SIG-M5 (cell line): Measurements from ENCODE around the gene PASK.

Experiments
- DNase-seq: peaks from one replicate; lab custom pipeline; 2025; lab: John Stamatoyannopoulos, UW

The PASK gene

DNA sequence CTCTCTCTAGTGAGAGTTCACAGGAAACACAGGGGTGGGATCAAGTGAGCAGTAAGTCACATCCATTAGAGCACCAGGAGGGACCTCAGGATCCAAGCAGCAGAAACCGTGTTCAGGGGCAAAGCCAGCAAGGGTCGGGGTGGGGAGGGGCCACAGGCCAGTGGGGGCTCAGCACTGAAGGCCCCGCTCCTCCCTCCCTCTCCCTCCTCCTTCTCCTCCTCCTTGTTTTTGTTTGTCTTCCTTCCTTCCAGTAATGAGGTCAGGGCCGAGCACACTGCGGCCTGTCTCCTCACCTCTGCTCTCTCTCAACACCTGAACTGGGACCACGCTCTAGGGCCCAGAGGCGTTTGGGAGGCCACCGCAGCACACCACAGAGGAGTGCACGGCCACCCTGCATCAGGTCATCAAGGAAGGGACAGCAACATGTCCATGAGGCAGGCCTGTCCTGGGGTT, 68.1 kb downstream of the PASK start:
- no peak for DNase-seq

DNA sequence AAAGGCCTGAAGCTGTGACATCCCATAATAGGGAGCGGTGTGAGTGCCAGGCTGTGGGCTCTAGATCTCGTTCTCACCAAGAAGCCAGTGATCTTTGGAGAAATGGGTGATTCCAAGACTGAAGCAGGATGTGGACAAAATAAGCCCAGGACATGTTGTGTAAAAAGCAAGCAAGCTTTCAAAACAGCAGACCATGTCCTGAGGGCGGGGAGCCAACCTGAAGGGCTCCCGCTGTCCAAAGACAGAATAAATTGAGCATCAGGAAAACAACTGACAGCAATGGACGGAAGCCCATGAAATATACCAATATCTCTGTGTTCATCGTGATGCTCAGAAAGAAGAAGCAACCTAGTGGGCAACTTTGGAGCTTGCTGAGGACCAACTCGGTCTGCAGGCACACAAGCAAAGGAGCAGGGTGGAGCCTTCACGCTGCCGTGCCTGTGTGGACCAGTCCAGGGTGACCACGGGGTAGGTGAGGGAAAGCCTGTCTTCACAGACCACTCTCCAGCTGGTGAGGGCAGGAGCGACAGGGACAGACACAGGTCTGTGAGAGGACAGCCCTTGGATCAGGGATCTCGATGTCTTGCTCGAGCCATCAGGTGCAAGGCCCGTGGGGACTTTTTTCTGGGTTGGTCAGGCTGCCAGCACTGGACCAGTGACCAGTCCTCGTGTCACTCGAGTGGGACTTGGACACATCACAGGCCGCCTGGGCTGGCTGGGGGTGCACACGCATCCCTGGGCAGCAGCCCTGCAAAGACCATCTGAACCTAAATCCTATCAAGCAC, 68.7 kb downstream of the PASK start:
- no peak for DNase-seq

DNA sequence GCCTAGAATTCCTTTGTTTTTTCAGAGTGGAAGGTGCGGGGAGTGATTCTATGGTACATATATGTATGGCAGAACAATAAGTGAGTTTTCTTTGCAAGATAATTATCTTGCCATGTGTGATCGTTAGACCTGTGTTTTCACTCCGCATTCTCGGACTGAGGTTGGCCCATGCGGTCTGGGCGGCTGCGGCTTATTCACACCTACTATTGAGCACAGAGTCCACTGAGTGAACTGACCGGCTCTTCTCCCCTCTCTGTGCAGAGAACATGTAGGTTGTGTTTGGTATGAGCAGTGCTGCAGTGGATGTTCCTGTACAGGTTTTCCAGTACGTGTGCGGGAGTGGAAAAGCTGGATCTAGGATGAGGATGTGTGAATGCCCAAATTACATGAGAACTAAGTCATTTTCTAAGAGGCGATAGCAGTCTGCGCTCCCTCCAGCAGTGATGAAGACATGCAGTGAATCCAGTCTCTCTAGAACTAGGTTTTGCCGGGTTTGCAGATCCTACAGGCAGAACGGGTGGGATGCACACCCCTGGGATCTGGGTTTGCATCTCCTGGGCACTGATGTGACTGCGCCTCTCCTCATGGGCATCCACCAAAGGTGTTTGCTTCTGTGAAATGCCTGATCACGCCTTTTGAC, 74.3 kb downstream of the PASK start:
- no peak for DNase-seq

DNA sequence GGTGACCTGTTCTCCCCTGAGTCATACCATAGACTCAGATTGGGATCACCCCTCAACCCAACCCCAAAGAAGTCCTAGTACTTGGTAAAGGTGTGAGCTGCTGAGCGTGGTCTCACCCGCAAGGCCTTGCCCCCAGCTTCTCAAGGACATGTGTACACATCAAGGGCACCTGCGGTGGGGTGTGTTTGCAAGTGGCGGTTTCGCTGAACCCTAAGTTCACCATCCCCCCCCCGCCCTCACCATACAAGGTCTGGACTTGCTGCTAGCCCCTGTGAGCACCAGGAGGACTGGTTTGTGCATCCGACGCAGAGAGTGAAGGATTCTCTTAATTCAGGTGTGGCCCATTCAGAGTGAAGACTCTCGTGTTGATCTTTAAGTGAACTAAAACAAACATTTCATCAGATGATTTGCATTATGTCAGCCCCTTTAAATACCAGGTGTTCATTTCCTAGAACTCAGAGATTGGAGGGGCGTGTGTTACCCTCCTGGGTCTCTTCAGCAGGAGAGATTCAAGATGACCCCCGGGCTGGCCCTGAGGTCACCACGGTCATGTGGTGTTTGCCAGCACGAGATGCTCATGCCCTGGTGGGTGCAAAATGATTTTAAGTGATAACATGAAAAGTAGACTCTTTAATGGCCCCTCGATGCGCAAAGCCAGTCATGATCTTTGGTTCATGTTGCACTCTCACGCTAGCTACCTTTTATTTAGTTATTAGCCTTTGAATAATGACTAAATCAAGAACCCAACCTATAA, 75.0 kb downstream of the PASK start:
- DNase-seq, result no peak

DNA sequence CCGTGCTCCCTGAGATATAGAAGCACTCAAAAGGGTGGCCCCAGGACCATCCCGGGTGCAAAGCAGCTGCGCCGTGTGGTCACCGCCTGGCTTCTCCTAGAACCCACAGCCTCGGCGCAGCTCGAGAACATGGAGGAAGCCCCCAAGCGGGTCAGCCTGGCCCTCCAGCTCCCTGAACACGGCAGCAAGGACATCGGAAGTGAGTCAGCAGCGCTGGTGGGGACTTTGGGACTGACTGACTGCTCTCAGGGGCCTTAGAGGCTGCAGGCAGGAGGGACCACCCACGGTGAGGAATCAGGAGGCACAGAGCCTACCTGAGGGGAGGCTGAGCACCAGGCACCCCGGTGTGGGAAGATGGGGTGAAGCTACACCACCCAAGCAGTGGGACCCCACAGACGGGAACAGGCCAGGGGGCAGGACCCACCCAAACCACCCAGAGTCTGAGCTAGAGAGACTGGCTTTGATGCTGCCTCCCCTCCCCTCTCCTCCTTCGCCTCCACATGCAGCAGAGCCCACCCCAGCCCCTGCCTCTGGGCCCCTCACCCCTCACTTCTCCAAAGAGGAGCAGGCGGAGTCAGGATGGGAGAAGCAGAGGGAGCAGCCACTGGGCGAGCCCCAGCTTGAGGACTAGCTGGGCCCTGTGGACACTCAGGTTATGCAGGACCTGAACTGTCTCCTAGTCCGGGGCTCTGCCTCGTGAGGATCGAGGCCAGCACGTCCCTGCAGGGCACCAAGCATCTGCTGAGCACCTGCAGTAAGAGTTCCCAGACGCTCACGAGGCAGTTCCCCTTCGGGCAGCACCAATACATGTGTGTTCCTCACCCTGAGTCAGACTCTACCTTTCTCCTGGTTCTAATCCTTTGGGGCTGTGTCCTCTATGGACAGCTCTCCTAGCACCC, 75.9 kb downstream of the PASK start:
- no peak for DNase-seq

DNA sequence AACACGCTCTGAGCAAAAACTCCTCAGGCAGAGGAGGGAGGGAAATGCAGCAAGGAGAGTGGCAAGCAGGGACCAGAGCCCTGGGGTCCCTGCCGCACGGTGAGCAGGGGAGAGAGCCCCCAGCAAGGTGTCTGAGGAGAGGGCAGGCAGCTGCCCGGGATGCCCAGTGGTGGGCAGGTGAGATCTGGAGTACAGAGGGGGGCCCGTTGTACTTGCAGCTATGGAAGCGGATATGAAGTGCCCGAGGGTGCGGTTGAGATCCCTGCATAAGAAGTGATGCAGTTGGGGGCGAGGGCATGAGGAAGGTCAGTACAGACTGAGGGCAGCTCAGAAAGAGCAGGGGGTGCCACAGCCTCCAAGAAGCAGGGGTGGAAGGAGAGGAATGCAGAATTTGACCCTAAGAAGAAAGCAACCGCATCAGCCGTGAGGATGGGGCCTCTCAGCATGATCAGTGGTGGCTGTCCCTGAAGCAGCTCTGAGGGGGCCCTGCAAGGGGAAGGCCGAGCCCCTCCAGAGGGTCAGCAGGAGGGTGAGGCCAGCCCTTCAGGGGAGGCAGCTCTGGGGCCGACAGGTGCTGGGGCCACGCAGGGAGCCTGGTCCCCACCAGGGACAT, 76.6 kb downstream of the PASK start:
- no peak for DNase-seq

DNA sequence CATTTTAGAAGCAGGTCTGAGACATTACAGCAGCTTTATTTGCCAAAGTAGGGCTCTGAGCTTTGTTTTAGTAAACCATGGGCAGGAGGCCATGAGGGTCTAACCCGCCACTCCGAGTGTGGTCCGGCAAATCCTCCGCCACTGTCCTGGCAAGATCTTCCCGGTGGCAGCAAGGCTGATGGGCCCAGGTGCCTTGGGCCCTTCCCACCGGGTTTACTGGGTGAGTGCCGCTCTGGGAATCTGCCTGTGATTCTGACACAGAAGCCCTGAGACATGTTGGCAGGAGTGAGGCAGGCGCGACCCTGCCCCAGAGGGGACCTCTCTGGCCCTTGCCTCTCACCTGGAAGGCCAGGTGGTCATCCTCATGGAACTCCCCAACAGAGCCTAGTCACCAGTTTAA, 77.1 kb downstream of the PASK start:
- DNase-seq, result no peak

DNA sequence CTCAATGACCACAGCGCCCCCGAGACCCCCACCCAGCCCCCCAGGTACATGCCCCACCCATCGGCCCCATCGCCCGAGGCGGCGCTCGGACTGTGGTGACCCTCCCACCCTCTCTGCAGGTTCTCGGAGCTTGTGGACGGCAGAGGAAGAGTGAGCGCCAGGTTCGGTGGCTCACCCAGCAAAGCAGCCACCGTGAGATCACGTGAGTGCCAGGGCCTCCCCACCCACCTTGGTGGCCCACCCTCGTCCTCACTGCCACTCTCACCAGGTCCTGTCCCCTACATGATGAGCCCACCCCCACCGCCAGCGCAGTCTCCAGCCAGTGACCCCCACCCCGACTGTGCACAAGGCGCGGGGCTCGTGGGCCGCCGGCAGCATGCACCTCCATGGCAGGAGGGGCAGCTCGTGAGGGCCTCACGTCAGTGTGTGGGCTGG, 77.6 kb downstream of the PASK start:
- DNase-seq, result no peak

DNA sequence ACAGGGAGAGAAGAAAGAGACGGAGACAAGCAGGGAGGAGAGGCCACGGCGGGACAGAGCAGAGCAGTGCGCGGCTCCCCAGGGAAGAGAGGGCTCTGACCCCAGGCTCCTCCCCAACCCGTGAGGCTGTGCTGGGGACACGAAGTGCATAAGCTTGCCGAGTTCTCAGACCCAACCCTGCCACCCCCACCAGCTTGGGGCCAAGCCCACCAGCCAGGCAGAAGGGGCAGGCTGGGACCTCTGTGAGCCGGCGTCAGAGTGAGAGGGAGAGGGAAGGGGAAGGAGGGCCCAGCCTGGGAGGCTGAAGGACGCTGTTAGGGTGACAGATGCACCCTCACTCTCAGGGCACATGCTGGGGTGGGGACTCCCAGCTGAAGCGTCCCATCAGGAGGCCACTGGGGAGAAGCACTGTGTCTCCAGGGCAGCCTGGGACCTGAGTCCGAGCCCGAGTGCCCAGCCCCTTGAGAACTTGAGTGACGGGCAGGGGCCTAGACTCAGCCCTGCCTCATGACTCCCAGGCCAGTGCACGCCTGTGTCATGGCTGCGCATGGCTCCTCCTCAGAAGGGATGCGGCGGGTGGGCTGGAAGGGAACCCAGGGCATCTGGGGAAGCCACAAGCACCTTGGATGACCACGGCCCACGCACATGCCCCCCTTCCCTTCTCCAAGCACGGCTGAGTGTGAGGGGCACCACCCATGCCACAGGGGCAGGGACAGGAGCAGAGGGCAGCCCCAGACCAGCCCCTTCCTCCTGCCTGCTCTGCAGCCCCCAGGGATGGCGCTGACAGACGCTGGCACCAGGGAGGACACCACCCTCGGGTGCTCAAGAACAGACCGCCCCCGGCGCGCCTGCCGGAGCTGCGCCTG, 78.2 kb downstream of the PASK start:
- DNase-seq, result no peak

DNA sequence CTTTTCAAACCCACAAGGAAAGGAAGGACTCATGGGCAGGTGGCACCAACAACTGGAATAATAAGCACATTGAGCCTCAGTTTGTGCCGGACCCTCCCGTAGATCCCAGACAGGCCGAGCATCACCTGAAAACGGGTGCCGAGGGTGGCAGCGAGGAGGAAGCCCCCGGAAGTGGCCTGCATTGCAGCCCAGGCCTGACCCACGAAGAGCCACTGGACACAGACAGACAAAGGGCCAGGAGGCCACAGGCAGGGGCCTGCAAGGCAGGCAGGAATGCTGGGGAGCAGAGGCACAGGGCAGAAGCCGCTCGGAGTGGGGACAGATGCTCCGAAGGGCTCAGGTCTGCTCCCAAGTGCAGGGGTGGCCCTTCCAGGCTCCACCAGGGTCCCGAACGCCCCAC, 78.9 kb downstream of the PASK start:
- DNase-seq, result no peak

DNA sequence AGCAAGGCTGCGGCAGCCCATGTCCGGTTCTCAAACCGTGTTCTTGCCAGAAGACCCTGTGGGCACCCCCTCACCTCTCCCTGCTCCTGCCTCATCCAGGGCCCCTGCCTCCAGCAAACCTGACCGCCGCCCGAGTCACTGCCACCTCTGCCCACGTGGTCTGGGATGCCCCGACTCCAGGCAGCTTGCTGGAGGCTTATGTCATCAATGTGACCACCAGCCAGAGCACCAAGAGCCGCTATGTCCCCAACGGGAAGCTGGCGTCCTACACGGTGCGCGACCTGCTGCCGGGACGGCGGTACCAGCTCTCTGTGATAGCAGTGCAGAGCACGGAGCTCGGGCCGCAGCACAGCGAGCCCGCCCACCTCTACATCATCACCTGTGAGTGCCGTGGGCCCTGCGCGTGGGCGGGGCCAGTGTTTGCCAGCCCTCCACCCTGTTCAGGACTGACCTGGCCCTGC, 79.4 kb downstream of the PASK start:
- DNase-seq, result no peak

DNA sequence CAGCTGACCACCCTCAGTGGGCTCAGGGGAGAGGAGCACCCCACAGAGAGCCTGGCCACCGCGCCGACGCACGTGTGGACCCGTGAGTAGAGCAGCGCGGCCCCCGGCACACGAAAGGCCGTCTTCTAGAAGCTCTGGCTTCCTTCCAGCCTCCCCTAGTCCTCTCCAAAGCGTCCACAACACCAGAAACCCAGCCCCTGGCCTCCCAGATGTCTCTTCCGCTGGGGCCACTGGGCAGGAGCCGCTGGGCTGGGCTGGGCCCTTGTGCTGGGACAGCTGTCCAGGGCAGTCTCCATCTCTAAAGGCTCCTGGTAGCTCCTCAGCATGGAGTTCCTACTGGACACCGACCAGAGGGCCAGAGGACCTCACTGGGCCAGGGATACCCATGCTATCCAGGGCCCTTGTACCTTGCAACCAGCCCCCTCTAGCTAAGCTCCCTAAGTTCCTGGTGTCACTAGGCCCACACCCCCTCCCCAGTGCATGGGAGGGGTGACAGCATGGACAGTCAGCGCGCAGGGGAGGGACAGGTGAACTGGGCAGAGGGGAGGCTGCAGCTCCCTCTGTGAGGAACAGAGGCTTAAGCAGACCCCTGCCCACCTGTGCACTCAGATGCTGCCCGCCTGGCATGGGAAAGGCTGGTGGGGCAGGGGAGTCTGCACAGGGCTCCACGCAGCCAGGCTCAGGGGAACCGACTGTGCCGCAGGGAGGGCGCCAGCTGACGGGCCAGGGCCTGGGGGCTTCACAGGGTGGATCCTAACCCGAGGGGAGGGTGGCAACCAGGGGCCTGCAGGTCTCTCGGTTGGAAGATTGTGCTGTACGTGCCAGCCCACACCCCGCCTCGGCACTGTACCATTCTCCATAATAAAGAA, 80.1 kb downstream of the PASK start:
- no peak for DNase-seq

DNA sequence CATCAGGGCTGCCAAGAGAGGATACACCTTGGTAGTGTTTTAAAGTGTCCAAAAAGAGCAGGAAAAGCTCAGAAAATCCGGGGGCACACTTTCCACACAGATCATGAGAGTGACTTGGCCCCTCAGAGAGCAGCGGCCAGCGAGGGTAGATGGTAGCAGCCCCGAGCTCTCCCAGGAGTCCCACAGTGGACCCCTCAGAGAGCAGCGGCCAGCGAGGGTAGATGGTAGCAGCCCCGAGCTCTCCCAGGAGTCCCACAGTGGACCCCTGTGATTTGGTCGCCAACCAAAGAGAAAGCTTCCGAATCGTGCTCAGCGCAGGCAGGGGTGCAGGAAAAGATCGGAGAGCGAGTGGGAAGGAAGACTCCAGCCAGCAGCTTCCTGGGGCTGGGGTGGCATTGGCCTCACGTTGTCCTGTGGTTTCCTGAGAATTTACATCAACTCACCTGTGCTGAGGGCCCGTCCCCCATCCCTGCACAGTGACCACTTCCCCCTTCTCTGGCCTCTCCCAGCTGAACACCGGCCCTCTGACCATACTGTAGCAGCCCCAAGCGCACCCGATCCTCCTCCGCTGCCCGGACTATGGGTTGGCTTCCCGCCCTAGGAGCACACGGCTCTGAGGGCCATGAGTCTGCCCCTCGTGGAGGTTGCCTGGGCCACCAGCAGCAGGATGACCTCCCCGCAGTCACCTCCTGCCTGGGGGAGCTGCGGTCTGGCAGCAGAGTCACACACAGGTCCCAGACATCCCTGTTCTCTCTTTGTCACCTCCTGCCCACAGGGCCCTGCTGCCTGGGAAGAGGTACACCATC, 80.9 kb downstream of the PASK start:
- DNase-seq, result no peak

DNA sequence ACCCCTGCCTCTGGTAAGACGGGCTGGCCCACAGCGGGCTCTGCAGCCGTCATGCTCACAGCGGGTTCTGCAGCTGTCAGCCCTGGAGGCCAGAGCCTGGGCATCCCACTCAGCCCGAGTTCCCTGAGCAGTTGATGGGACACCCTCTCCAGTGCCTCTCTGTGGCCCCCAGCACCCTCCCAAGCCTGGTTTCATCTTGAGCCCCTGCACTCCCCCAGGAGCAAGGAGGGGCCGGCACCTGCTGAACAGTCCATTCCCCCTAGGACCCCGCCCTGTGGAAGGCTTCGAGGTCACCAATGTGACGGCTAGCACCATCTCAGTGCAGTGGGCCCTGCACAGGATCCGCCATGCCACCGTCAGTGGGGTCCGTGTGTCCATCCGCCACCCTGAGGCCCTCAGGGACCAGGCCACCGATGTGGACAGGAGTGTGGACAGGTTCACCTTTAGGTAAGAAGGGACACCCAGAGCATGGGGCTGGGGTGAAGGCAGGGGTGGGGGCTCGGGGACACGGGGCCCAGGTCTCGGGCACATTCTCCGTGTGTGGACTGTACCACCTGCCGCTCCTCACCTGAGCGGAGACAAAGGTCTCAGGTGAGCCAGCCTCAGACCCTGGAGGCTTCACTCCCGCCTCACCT, 81.7 kb downstream of the PASK start:
- DNase-seq, result no peak

DNA sequence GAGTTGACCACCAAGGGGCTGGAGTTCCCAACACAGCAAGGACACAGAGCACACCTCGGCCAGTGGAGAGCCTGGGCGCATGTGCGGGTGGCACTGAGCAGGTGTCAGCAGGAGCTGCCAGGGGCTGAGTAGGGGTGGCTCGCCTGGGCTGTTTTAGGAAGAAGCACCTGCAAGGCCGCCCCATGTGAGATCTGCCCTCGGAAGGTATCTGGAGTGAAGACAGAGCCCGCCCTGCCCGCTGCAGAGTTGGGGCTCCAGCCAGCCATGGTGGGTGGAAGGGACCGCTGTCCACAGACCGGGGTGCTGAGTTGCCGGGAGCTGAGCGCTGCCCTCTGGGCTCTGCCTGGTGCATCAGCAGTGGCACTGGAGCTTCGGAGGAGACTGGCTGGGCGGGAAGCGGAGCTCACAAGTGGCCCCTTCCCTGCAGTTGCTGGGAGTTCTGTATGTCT, 82.4 kb downstream of the PASK start:
- DNase-seq, result no peak

DNA sequence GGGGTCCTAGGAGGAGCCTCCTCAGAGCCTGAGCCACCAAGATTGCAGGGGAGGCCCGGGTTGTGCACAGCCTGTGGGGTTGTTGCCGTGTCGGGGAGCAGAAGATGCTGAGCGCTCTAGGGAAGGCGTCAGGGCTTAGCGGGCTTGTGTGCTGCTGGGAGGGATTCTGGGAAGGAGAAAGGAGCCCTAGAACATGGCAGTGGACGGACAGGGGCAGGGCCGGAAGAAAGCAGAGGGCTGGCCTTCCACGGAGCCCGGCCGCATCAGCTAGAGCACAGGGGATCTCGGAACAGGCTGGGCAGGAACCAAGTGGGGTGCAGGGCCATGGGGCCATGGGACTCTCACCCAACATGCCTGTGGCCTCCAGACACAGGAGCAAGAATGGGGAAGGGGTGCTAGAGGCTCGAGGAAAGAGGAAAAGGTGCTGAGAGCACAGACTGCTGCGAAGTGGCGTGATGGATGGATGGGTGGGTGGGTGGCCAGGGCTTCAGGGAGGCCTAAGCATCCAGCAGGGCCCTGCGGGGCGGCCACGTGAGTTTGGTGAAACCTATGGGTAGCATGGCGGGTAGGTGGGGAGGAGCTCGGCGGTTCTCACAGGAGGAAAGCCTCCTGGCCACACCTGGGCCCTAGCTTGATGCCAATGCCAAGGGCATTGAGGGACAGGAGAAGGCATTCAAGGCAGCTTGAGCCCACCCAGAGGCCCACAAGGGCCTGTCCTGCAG, 82.9 kb downstream of the PASK start:
- no peak for DNase-seq

DNA sequence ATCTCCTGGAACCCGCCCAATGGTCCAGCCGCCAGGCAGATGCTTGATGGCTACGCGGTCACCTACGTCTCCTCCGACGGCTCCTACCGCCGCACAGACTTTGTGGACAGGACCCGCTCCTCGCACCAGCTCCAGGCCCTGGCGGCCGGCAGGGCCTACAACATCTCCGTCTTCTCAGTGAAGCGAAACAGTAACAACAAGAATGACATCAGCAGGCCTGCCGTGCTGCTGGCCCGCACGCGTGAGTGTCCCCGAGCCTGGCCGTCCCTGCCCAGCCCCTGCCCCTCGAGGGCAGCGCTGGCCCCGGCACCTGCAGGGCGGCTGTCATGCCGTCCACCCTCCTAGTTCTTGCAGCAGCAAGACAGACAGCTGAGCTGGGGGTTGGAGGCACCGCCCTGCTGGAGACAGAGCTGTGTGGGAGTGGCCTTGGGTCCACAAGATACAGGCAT, 83.9 kb downstream of the PASK start:
- no peak for DNase-seq
